ENCODE data around the gene PCNX2.

GRCh38 chr1:232993555-232993954, 302.0 kb downstream of the PCNX2 start:
- TF ChIP-seq EZH2 (IDR thresholded peaks at IDR 0.05; ENCODE audit: borderline replicate concordance, low read depth, low read length, severe bottlenecking) (no peak), POLR2A (IDR thresholded peaks at IDR 0.05; ENCODE audit: low read depth, low read length) (no peak), MYC (IDR thresholded peaks at IDR 0.05; ENCODE audit: low read depth, low read length) (no peak), CTCF (IDR thresholded peaks at IDR 0.05; ENCODE audit: extremely low read depth in 1 of 2, insufficient read depth in 1 of 2, low read depth in 1 of 2, low read length in 2 of 2) (no peak)
